ENCODE data around the gene STAG1. TPM values are rescaled to one million over a fixed set of nuclear protein-coding genes. Genes with fewer than 3 reads are reported as not detected.

Gene STAG1
- total and polyA plus RNA-seq, 2 experiments from 2014 or later: 9.0 to 21.9 TPM

GRCh38 chr3:136586580-136586979 lies 165.6 kb downstream of the STAG1 start:
- TF ChIP-seq CTCF (conservative IDR thresholded peaks at IDR 0.05; ENCODE audit: low read depth in 2 of 2): no peak
- TF ChIP-seq EZH2 (IDR thresholded peaks at IDR 0.05; ENCODE audit: low read depth, unreplicated experiment): no peak
- TF ChIP-seq ZNF114 (CRISPR knock-in tag; IDR thresholded peaks at IDR 0.05): no peak
- no peak for TF ChIP-seq POLR2AphosphoS5 (IDR thresholded peaks at IDR 0.05; ENCODE audit: low read depth)
- TF ChIP-seq EZH2phosphoT487 (IDR thresholded peaks at IDR 0.05; ENCODE audit: unreplicated experiment): no peak
- TF ChIP-seq, protein P1, sequence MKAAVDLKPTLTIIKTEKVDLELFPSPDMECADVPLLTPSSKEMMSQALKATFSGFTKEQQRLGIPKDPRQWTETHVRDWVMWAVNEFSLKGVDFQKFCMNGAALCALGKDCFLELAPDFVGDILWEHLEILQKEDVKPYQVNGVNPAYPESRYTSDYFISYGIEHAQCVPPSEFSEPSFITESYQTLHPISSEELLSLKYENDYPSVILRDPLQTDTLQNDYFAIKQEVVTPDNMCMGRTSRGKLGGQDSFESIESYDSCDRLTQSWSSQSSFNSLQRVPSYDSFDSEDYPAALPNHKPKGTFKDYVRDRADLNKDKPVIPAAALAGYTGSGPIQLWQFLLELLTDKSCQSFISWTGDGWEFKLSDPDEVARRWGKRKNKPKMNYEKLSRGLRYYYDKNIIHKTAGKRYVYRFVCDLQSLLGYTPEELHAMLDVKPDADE (IDR thresholded peaks at IDR 0.05): no peak
- TF ChIP-seq, protein P2, sequence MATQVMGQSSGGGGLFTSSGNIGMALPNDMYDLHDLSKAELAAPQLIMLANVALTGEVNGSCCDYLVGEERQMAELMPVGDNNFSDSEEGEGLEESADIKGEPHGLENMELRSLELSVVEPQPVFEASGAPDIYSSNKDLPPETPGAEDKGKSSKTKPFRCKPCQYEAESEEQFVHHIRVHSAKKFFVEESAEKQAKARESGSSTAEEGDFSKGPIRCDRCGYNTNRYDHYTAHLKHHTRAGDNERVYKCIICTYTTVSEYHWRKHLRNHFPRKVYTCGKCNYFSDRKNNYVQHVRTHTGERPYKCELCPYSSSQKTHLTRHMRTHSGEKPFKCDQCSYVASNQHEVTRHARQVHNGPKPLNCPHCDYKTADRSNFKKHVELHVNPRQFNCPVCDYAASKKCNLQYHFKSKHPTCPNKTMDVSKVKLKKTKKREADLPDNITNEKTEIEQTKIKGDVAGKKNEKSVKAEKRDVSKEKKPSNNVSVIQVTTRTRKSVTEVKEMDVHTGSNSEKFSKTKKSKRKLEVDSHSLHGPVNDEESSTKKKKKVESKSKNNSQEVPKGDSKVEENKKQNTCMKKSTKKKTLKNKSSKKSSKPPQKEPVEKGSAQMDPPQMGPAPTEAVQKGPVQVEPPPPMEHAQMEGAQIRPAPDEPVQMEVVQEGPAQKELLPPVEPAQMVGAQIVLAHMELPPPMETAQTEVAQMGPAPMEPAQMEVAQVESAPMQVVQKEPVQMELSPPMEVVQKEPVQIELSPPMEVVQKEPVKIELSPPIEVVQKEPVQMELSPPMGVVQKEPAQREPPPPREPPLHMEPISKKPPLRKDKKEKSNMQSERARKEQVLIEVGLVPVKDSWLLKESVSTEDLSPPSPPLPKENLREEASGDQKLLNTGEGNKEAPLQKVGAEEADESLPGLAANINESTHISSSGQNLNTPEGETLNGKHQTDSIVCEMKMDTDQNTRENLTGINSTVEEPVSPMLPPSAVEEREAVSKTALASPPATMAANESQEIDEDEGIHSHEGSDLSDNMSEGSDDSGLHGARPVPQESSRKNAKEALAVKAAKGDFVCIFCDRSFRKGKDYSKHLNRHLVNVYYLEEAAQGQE (IDR thresholded peaks at IDR 0.05; ENCODE audit: unreplicated experiment): no peak
- TF ChIP-seq NANOG (IDR thresholded peaks at IDR 0.05; ENCODE audit: borderline replicate concordance): no peak
- no peak for TF ChIP-seq CREB1 (CRISPR knock-in tag; IDR thresholded peaks at IDR 0.05; ENCODE audit: low read depth)
- no peak for TF ChIP-seq JUNB (IDR thresholded peaks at IDR 0.05; ENCODE audit: unreplicated experiment)
- no peak for TF ChIP-seq STAT1 (IDR thresholded peaks at IDR 0.05; ENCODE audit: unreplicated experiment)
- no peak for TF ChIP-seq ZNF462 (CRISPR knock-in tag; IDR thresholded peaks at IDR 0.05)
- no peak for TF ChIP-seq ZNF331 (CRISPR knock-in tag; IDR thresholded peaks at IDR 0.05; ENCODE audit: low read depth)
- Mint-ChIP-seq H3K4me1 (no peaks in the 10 kb centered on the region; the same call in 2 of the 3 replicates), H3K36me3 (ENCODE audit: low read depth) (no peaks in the 10 kb centered on the region; the same call in 2 of the 3 replicates), H3K27me3 (ENCODE audit: insufficient read depth, low read depth, poor library complexity) (peaks cover 4% of the 10 kb centered on the region), H3K4me3 (no peak overlapping the region), H3K9me3 (no peaks in the 10 kb centered on the region), H3K27ac (no peak overlapping the region; the same call in 1 of the 2 replicates)
- no peaks in the 10 kb centered on the region for H3K27me3 ChIP-seq (ENCODE audit: insufficient read depth)
- no peaks in the 10 kb centered on the region for H3K36me3 ChIP-seq (ENCODE audit: insufficient read depth)
- no peaks in the 10 kb centered on the region for H4K20me1 ChIP-seq (replicated peaks; ENCODE audit: insufficient read depth)
- H3K9me2 ChIP-seq (ENCODE audit: insufficient read depth): 0 out of 2 replicates have a peak, but pooled peaks cover 3% of the 10 kb centered on the region
- DNase-seq (ENCODE audit: low spot score) (no peak), ATAC-seq (no peak)
- no peak overlapping the region for H3K27ac ChIP-seq (ENCODE audit: low read depth)
- H3K4me2 ChIP-seq: no peak overlapping the region
- H3K79me2 ChIP-seq (replicated peaks; ENCODE audit: insufficient read depth): no peaks in the 10 kb centered on the region
- H3K4me1 ChIP-seq (ENCODE audit: insufficient read depth): no peaks in the 10 kb centered on the region
- H2AFZ ChIP-seq: no peak overlapping the region
- H3F3A ChIP-seq (replicated peaks; ENCODE audit: low read depth): no peaks in the 10 kb centered on the region
- H3K4me3 ChIP-seq: no peak overlapping the region
